KOPT-K1 (cell line): ENCODE data around the gene LAT.
"Not testable (repeated sequence)": the region's sequence is repeated elsewhere in the genome, so short reads cannot be mapped to it uniquely, and the experiment has no call there.

Experiments
- H3K27ac ChIP-seq: fragments of 200-600 bp; sonication (generic); 2 replicates; pipeline ENCODE4 v1.5.1; 2016; ENCODE audit warnings: antibody characterized with exemption, mild to moderate bottlenecking, low read depth, low read length; ENCODE audit not compliant: poor library complexity, severe bottlenecking
- H3K36me3 ChIP-seq: fragments of 200-600 bp; sonication (generic); 2 replicates; pipeline ENCODE4 v1.5.1; 2017; ENCODE audit warnings: antibody characterized with exemption, mild to moderate bottlenecking, low read length, moderate library complexity; ENCODE audit not compliant: insufficient read depth
- H3K9me3 ChIP-seq: fragments of 200-600 bp; sonication (generic); 2 replicates; pipeline ENCODE4 v1.5.1; 2017; ENCODE audit warnings: antibody characterized with exemption, low read length, mild to moderate bottlenecking; ENCODE audit not compliant: insufficient read depth, poor library complexity, severe bottlenecking

LAT gene

DNA sequence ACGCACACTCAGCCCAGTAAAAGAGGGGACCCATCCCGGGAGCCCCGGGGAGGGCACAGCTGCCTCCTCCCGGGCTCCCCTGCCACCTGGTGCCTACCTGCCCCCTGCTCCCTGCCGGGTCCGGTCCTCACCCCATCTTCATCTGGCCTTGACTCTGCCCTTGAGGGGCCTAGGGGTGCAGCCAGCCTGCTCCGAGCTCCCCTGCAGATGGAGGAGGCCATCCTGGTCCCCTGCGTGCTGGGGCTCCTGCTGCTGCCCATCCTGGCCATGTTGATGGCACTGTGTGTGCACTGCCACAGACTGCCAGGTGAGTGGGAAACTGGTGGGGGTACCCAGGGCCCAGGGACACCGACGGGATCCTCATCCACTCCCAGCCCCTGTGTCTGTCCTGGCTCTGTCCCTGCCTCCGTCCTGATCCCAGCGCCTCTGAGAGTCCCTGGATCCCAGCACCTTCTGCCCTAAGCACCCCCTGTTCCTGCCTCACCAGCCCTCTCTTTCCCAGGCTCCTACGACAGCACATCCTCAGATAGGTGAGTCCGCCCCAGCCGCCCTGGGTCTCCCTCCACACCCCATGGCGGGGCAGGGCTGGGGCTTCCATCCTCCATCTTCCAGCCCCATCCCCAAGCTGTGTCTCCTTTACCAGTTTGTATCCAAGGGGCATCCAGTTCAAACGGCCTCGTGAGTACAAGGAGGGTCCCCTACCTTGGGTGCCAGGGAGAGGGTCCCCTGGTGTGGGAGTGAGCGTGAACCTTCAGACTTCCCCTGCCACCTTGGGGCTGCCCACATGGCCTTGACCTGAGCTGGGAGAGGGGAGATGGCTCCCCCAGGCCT lies 574 bp downstream of the LAT start:
- peaks cover 9% of the 10 kb centered on the region for H3K9me3 ChIP-seq
- peak overlapping the region; percentile 100 for H3K27ac ChIP-seq
- H3K36me3 ChIP-seq = peaks cover 86% of the 10 kb centered on the region

DNA sequence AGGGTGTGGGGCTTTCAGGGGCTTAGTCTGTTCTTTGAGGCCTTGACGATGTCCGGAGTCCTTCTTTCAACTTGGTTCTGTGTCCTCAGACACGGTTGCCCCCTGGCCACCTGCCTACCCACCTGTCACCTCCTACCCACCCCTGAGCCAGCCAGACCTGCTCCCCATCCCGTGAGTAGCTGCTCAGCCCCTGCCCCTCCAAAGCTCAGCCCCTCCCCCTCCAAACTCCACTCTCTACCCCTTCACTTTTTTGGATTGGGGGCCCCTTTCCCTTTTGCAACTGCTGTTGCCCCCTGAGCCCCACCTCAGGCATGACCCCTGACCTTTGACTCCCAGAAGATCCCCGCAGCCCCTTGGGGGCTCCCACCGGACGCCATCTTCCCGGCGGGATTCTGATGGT lies 1.2 kb downstream of the LAT start:
- Histone ChIP-seq H3K27ac (peak overlapping the region; percentile 100), H3K9me3 (peaks cover 9% of the 10 kb centered on the region), H3K36me3 (peaks cover 88% of the 10 kb centered on the region)

DNA sequence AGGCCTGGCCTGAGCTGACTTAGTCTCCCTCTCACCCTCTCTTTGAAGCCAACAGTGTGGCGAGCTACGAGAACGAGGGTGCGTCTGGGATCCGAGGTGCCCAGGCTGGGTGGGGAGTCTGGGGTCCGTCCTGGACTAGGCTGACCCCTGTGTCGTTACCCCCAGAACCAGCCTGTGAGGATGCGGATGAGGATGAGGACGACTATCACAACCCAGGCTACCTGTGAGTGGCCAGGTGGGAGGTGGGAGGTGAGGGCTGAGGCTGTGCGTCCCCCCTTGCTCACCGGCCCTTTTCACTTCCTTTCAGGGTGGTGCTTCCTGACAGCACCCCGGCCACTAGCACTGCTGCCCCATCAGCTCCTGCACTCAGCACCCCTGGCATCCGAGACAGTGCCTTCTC lies 1.6 kb downstream of the LAT start:
- Histone ChIP-seq H3K36me3 (peaks cover 88% of the 10 kb centered on the region), H3K27ac (peak overlapping the region; percentile 100), H3K9me3 (peaks cover 7% of the 10 kb centered on the region)

DNA sequence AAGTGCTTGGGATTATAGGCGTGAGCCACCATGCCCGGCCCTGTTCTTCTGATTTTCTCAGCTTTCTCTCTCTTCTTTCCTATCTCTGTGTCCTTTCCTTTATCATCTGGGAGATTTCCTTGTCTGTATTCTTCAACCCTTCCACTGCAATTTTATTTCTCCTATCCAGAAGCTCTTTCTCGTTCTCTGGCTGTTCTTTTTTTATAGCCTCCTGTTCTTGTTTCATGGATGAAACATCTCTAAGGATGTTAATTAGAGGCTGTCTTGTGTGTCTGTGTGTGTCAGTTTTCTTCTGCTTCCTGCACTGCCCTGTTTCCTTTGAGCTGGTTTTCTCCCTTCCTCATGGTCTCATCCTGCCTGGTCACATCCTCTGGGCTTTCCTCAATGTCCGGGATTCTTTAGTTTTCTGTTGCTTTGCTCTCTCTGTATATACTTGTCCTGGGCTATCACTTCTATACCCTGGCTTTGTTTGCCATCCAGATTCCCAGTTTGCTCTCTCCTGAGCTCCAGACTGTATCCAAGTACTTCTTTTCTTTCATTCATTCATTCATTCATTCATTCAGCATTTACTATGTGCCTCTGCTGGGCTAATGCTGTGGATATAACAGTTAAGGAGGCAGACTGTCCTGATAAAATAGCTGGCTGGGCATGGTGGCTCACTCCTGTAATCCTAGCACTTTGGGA lies 2.5 kb downstream of the LAT start:
- H3K9me3 ChIP-seq = no peaks in the 10 kb centered on the region
- peaks cover 87% of the 10 kb centered on the region for H3K36me3 ChIP-seq
- peak overlapping the region; percentile 100 for H3K27ac ChIP-seq

- H3K36me3 ChIP-seq = peaks cover 68% of the 10 kb centered on the region
- H3K27ac ChIP-seq = peak overlapping the region; percentile 100
- no peaks in the 10 kb centered on the region for H3K9me3 ChIP-seq
These were observed 4.5 kb downstream of the LAT start for GRCh38 chr16:28989363-28989762.

DNA sequence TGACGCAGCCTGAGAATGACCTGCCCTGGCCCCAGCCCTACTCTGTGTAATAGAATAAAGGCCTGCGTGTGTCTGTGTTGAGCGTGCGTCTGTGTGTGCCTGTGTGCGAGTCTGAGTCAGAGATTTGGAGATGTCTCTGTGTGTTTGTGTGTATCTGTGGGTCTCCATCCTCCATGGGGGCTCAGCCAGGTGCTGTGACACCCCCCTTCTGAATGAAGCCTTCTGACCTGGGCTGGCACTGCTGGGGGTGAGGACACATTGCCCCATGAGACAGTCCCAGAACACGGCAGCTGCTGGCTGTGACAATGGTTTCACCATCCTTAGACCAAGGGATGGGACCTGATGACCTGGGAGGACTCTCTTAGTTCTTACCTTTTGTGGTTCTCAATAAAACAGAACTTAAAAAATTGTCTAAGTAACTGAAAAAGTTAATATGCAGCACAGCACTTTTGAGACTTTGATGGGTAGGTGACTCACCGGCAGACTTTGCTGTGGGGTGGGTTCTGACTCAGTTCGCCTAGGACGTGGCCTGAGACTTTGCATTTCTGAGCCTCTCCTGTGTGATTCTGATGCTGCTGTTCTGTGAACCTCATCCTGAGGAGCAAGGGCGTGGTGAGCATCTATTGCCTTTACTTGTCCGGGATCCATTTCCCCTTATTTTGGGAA lies 5.7 kb downstream of the LAT start:
- no peak overlapping the region for H3K27ac ChIP-seq
- peaks cover 64% of the 10 kb centered on the region for H3K36me3 ChIP-seq
- H3K9me3 ChIP-seq = no peaks in the 10 kb centered on the region

GRCh38 chr16:28991687-28992086 lies 6.8 kb downstream of the LAT start:
- peak overlapping the region; percentile 11 for H3K27ac ChIP-seq
- H3K9me3 ChIP-seq = no peaks in the 10 kb centered on the region
- peaks cover 53% of the 10 kb centered on the region for H3K36me3 ChIP-seq

DNA sequence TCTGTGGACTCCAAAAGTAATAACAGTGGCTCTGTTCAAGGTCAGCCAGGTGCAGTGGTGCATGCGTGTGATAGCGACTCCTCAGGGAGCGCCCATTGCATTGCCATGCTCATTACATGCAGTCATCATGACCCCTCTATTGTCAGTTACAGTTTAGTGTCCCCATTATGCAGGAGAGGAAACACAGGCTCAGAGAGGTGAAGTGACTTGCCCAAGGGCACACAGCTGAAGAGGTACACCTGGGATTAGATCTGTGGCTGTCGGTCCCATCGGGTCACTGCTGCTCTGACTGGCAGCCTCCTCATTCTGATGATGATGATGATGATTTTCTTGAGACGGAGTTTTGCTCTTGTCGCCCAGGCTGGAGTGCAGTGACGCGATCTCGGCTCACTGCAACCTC lies 7.6 kb downstream of the LAT start:
- peaks cover 44% of the 10 kb centered on the region for H3K36me3 ChIP-seq
- no peaks in the 10 kb centered on the region for H3K9me3 ChIP-seq
- peak overlapping the region; percentile 7 for H3K27ac ChIP-seq

DNA sequence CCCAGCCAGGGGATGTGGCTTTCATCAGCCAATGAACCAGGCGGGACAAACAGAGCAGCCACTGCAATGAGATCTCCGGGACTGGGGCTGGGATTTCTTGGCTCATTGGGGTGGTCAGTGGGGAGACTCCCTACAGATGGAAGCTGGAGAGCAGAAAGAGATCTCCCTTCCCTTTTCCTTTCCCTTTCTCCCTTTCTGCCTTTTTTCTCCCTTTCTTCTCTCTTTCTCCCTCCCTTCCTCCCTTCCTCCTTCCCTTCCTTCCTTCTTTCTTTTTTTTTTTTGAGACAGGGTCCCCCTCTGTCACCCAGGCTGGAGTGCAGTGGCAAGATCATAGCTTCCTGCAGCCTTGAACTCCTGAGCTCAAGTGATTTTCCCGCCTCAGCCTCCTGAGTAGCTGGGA lies 14.0 kb downstream of the LAT start:
- no peaks in the 10 kb centered on the region for H3K36me3 ChIP-seq
- peak overlapping the region; percentile 41 for H3K27ac ChIP-seq
- H3K9me3 ChIP-seq = no peaks in the 10 kb centered on the region

DNA sequence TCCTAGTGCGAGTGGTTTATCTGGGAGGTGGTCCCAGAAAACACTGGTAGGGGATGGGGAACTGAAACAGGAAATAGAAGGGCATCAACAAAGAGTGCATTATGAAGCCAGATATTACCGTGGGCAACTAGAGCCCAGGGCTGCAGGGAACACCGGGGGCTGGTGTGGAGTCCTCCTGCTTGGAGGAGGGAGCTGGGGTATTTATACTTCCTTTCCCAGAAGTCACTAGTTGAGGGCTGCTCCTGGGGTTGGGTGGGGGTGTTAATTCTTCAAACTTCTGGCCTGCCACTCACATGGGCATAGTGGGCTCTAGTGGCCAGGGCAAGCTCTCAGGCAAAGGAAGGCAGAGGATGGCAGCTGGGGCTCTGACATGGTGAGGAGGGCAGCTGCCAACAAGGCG lies 14.7 kb downstream of the LAT start:
- H3K36me3 ChIP-seq = no peaks in the 10 kb centered on the region
- H3K9me3 ChIP-seq = no peaks in the 10 kb centered on the region
- peak overlapping the region; percentile 41 for H3K27ac ChIP-seq

GRCh38 chr16:29000019-29000418 lies 15.2 kb downstream of the LAT start:
- H3K36me3 ChIP-seq = no peaks in the 10 kb centered on the region
- no peaks in the 10 kb centered on the region for H3K9me3 ChIP-seq
- H3K27ac ChIP-seq = peak overlapping the region; percentile 41

GRCh38 chr16:29004496-29005139 lies 19.8 kb downstream of the LAT start:
- H3K9me3 ChIP-seq = not testable (repeated sequence)

GRCh38 chr16:29007730-29008593 lies 23.1 kb downstream of the LAT start:
- H3K9me3 ChIP-seq = no peaks in the 10 kb centered on the region
- H3K27ac ChIP-seq = peak overlapping the region; percentile 94

More at GRCh38 chr16:29004496-29005139, 19.8 kb downstream of the LAT start:
- not testable (repeated sequence) for H3K36me3 ChIP-seq
- H3K27ac ChIP-seq = peak overlapping the region; percentile 9

More at GRCh38 chr16:29007730-29008593, 23.1 kb downstream of the LAT start:
- no peaks in the 10 kb centered on the region for H3K36me3 ChIP-seq
